Epidermal melanocyte (primary cell): ENCODE results near the gene GSTM4.

Experiments
- DNase-seq: peaks from one replicate; pipeline ENCODE4 v3.0.0; 2011; ENCODE audit warnings: low spot score; ENCODE audit not compliant: insufficient read length

Gene GSTM4

DNA sequence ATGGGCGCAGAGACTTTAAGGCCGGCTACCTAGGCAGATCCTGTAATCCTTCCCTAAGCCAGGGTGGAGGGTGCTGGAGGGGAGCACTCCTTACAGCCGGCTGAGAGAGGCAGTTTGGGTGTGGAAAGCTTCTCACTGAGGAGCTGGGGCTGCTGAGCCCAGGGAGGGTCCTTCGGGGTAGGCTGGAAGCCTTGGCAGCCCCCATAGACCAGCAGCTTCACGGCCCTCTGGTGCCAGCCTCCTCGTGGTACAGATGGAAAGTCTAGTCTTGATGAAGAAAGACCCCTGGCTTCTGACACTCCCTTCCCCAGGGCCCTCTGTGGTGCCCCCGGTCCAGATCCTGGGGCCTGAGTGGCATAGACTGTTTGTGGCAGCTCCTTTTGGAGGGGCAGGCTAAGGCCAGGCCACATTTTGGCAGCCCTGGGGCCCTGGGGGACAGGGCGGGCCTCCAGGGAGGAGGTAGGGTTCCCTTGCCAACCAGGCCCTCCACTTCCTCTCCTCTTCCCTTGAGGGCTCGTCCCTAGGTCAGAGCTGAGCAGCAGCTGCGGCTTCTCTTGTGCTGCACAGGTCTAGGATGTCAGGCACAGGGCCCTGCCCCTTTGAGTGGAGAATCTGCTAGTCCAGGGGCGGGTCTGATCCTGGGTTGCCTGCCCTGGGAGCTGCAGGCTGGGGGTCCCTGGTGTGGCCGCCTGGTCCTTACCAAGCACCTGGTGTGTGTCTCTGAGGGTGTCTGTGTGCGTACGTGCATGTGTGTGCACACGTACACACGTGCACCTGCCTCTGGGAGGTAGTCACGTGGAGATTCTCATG is 31.5 kb upstream of the GSTM4 start:
- no peak for DNase-seq

DNA sequence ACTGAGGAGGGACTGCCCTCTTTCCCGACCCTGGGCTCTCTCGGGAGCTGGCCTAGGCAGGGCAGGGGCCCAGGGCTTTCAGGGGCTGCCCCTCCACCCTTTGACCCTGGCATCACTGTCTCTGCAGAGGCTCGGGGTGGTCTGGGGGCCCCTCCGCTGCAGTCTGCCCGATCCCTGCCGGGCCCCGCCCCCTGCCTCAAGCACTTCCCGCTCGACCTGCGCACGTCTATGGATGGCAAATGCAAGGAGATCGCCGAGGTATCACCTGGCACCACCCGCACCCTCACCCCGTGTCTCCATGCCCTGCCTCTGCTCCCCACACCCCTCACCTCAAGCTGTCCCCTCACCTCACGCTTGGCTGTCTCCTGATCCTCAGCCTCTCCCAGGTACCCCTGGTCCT is 30.7 kb upstream of the GSTM4 start:
- no peak for DNase-seq

DNA sequence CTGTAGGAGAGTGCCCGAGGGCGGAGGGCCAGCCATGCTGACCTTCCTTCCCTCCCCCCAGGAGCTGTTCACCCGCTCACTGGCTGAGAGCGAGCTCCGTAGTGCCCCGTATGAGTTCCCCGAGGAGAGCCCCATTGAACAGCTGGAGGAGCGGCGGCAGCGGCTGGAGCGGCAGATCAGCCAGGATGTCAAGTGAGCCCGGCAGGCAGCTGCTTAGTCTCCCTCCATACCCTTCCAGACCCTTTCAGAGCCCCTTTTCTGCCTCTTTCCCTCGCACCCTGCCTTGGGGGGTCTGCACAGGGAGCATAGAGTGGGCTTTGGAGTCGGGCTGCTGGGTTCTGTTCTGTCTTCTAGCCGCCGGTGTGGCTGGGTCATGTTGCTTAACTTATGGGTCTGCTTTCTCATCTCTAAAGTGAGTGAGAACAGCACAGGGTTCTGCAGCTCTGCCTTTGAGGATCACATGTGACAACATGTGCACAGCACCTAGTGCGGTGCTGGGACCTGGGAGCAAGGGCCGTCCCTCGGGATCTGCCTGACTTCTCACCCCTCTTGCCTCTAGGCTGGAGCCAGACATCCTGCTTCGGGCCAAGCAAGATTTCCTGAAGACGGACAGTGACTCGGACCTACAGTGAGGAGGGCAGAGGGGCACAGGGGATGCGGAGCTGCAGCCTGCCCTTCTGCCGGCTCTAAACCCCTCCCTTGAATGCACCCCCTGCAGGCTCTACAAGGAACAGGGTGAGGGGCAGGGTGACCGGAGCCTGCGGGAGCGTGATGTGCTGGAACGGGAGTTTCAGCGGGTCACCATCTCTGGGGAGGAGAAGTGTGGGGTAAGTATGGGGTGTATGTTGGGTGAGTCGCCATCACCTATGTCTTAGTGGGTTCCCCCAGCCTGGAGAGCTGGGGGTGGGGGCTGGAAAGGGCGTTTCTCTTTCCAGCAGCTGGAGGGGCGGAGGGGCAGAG is 30.0 kb upstream of the GSTM4 start:
- DNase-seq, result no peak

DNA sequence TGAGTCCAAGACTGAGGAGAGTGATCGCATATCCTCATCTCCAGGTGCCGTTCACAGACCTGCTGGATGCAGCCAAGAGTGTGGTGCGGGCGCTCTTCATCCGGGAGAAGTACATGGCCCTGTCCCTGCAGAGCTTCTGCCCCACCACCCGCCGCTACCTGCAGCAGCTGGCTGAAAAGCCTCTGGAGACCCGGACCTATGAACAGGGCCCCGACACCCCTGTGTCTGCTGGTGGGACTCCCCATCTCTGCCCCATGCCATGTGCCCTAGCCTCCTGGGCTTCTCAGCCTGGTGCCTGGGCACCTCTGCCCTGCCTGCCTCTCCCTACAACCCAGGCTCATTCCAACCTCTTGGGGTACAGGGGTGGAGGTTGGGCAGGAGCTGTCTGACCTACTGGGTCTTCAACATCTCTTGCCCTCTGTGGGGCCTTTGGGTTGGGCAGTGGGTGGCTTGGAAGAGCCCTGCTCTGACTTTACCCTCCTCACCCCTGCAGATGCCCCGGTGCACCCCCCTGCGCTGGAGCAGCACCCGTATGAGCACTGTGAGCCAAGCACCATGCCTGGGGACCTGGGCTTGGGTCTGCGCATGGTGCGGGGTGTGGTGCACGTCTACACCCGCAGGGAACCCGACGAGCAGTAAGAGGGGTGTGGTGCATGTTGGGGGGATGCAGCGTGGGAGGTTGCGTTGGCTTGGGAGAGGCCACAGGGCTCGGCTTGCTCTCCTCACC is 29.1 kb upstream of the GSTM4 start:
- no peak for DNase-seq

DNA sequence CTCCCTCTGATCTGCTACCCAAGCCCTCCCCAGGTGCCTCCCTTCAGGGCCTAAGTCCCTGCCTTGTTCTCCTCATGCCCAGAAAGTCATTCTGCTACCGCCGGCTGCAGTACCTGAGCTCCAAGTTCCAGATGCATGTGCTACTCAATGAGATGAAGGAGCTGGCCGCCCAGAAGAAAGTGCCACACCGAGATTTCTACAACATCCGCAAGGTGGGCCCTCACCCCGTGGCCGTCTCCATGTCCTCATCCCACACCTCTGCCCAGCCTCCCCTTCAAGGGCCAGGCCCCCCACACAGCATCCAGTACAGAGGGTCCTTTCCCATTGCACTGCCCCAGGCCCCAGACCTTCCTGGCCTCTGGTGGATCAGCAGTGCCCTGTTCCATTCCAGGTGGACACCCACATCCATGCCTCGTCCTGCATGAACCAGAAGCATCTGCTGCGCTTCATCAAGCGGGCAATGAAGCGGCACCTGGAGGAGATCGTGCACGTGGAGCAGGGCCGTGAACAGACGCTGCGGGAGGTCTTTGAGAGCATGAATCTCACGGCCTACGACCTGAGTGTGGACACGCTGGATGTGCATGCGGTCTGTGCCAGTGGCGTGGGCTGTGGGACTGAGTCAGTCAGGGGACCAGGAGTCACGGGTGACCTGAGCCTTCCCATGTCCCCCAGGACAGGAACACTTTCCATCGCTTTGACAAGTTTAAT is 28.1 kb upstream of the GSTM4 start:
- no peak for DNase-seq

DNA sequence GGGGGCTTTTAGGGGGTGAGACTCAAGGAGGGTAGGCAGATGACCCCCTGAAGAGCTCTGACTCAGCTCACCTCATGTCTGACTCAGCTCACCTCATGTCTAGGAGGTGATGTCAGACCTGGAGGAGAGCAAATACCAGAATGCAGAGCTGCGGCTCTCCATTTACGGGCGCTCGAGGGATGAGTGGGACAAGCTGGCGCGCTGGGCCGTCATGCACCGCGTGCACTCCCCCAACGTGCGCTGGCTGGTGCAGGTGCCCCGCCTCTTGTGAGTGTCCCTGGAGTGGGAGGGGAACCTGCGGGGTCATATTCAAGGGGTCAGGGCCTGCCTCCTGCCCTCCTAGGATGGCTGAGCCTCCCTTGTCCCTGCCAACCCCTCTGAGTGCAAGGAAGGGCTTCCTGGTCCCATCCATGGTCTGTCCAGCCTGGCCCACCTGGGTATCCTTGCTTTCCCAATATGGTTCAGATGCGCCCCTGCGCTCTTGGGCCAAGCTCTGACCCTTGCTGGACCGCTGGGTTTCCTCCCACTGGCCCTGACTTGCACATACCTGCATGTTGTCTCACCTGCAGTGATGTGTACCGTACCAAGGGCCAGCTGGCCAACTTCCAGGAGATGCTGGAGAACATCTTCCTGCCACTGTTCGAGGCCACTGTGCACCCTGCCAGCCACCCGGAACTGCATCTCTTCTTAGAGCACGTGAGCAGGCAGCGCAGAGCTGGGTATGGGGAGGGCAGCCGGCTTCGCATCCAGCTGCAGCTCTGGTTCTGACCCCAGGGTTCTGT is 27.2 kb upstream of the GSTM4 start:
- DNase-seq, result no peak

DNA sequence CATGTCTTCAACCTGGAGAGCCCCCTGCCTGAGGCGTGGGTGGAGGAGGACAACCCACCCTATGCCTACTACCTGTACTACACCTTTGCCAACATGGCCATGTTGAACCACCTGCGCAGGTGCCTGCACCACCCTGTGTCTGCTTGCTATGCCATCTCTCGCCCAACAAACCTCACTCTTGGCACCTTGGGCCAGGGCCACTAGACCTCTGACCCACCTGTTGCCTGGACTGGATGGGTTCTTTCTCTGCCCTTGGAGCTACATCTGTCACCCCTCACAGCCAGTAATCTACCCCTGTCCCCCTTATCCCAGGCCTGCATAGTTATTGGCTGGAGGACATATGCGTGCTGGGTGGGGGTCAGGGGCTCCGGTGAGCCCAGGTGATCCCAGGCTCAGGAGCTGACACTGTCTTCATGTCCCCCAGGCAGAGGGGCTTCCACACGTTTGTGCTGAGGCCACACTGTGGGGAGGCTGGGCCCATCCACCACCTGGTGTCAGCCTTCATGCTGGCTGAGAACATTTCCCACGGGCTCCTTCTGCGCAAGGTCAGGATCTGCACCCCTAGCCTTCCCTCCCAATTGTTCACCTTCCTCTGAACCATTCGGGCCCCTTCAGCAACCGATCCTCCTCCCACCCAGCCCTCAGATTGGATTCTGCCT is 26.4 kb upstream of the GSTM4 start:
- no peak for DNase-seq

DNA sequence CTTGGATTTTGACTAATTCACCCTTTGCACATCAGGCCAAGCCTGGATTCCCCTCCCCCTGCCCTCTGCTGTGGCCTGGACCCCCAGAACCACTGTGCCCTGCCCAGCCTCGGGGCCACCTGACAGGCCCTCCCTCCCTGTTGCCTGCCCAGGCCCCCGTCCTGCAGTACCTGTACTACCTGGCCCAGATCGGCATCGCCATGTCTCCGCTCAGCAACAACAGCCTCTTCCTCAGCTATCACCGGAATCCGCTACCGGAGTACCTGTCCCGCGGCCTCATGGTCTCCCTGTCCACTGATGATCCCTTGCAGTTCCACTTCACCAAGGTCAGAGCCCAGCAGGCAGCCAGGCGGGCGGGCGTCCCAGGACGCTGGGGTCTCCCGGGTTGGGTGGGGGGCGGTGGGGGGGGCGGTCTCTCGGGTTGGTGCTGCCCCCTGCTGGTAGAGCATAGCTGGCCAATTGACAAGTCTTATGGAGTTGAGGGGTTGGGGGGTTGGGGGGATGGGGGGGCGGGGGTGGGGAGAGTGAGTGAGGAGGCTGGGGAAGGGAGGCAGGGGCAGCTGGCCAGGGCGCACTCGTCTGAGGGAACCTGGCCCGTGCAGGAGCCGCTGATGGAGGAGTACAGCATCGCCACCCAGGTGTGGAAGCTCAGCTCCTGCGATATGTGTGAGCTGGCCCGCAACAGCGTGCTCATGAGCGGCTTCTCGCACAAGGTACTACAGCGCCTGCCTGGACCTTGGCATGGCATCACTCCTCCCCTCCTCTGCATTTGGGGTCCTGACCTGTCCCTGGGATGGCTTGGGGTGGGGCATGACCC is 25.6 kb upstream of the GSTM4 start:
- DNase-seq, result no peak

DNA sequence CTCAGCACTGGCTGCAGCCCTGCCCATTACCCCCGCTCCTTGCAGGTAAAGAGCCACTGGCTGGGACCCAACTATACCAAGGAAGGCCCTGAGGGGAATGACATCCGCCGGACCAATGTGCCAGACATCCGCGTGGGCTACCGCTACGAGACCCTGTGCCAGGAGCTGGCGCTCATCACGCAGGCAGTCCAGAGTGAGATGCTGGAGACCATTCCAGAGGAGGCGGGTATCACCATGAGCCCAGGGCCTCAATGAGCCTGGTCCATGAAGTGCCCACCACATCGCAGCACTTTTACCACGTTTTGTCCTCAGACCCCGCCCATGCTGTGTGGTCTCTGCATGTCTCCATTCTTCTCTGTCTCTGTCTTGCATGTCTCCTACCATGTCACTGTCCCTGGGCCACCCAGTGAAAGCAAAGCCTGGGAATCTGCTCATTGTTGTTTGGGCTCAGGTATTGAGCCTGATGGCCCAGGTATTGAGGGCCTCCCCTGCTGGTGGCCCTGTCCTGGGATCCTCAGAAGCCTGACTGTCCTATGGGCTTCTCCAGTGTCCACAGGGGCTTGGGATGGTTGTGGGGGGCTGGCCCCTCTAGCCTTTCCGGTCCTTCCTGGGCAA is 24.9 kb upstream of the GSTM4 start:
- DNase-seq, result no peak

DNA sequence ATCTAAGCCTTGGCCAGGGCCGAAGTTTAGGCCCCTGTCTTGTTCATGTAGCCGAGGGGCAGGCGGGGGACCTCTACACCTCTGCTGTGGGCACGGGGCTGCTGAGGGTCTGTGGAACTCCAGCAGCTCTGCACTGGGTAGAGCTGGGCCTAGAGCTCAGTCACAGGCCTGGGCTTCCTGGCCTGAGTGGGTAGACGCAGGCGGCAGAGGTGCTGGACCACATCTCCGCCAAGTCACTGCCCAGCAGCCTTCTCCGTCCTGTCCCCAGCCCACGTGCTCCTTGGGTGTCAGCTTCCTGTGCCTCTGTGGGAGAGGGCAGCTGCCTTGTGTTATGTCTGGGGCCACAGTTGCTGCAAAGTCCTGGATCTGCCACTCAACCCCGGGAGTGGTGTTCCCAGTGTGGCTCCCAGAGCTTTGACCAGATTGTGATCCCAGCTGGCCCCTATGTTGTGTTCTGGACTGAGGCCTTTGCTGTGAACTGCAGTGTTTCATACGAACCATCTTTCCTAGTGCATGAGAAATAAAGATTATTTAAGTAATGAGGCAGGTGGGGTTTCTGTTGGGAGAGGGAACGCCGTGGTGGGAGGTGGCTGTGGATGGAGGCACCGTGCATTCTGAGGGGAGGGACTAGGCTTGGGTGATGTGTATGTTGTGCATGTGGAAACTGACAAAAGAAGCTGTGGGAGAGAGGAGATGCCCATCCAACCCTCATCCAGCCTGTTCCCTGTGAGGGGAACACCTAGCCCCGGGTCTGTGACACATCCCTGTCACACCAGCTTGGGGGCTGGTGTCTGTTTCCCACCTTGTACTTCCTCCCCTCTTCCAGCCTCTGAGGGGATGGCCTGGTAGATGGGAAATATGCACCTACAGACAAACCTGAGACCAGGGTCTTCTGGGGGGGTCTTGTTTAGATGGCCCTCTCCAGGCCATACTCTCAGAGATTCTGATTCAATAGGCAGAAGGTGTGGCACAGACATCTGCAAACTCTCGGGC is 24.1 kb upstream of the GSTM4 start:
- no peak for DNase-seq

DNA sequence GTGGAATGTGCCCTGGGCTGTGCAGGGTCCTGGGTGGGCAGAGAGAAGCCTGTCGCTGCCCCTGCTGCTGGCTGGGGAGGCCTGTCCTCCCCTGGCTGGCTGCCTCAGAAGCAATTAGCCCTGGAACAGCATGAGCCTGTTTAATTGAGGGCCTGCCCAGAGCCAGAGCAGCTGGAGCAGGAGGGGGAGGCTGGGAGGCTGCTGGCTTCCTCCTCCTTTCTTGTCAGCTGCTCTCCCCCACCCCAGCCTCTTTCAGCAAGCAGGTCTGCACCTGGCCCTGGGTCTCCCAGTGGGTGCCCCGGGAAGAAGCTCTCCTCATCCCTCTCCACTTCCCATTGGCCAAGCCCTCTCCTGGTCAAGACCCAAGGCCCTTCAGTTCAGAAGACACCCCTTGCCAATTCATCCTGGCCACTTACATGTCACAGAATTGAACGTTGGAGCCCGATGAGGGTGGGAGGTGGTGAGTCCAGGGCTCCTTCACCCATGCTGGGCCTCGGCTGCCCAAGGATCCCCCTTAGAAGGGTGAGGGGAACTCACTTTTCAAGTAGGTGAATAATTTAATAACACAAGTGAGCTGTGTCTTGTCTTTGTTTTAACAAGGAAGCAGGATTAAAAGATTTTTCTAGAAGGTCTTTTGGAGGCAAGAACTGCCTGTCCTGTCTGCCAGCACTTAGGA is 23.1 kb upstream of the GSTM4 start:
- no peak for DNase-seq

DNA sequence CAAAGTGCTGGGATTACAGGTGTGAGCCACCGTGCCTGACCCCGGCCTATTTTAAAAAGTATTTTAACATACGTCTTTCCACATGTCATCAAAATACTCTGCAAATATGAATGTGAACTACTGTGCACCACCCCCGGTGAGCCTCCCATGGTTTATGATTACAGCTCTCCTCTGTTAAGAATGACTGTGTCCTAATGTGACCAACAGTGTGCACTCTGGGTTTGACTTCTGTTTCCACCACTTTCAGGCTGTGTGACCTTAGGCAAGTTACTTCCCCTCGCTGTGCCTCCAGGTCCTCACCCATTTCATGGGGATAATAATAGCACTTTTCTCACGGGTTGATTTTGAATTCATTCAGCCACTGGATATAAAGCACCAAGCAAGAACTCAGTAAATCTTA is 21.6 kb upstream of the GSTM4 start:
- no peak for DNase-seq

DNA sequence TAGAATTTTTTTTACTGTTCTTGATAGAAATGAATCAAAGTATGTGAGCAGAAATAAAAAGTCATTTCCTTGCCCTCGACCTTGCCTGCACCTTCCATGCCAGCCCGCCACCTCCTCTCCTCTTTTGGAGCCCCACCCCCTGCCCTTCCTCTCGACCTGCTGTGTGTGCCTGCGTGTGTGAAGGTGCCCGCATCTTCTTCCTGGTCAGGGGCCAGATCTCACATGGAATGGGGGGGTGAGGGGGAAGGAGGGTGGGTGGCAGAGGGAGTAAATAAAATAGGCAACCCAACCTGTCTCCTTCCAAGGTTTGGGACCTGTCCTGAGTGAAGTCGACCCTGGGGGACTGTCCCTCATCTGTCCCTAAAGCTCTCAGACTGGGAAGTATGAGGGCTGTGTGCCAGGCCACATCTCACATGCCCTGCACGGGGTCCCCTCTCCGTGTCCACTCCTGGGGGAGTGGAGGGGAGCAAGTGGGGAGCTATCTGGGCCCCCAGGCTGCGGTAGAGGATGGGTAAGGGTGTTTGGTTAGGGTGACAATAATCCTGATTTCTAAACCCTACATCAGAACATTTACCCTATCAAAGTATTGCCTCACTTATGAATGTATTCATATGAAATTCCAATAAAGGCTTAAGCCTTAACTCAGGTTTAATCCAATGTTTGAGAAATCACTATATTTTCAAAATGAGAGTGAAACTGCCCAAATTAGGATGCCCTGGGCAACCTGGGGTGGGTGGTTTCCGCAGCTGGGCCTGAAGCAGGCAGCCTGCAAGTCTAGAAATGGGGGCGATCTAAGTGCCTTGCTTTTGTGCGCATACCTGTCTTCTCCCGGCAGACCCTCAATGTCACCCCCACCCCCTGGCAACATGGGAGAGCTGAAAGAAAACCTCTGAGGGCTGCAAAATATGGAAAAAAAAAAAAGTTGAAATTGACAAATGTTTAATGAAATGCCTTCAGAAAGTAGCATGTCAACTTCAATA is 20.8 kb upstream of the GSTM4 start:
- no peak for DNase-seq

DNA sequence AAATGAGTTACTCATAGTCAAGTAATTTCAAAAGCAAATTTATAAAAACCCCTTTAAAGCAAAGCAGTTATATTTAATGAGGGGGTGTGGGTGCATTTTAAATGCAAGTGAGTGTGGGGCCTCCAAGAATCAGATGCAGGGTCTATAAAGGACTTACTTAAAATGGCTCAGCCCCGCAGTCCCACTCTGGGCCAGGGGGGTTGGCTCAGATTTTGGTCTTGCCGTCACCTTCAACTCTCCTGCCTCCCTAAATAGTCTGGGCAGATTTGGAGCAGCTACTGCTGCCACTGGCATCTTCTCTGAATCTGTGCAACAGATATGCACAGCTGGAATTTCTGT is 20.1 kb upstream of the GSTM4 start:
- DNase-seq, result no peak

DNA sequence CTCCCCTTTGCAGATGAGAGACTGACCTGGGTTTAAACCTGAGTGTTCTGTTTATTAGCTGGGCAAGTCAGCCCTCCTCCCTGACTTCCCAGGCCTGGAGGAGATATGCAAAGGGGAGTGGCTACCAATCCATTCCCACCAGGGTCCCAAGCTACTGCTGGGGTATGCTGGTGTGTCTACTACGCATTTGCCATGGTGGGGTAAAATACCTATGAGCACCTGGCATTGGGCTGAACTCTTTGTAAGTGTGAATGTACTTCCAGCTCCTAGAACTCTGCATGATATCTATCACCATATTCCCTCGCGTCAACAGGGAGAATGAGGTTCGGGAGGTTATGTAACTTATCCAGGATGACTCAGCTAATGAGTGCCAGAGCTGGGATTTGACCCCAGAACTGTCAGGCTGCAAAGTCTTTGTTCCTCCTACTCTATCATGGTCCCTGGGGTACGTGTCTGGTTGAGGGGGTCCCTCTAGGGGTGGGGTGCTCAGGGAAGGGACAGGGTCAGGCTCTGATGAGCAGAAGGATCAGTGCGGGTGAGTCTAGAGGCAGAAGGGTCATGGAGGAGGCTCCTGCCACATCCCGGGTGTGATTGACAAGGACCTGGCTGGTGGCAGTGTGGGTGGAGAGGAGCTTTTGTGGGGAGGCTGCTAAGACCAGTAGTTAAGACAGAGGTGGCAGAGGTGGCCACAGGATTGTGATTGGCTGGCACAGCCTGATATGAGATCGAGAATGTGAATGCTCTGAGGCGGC is 19.5 kb upstream of the GSTM4 start:
- DNase-seq, result no peak
